Smooth muscle cell (in vitro differentiated cells): ENCODE measurements around the gene TIMP3. TPM values are rescaled to one million over a fixed set of nuclear protein-coding genes. Genes with fewer than 3 reads are reported as not detected.

ENCODE experiments used
- DNase-seq: peaks from one replicate; lab custom pipeline; 2025; ENCODE audit not compliant: unreplicated experiment; lab: John Stamatoyannopoulos, UW
- H2AFZ ChIP-seq: fragments of 200-600 bp; sonication (generic); 2 replicates; pipeline ENCODE4 v1.6.0; 2016; ENCODE audit warnings: antibody characterized with exemption, low read depth, mild to moderate bottlenecking
- H3F3A ChIP-seq: fragments of 200-600 bp; sonication (generic); 2 replicates; pipeline ENCODE4 v1.6.0; 2017; ENCODE audit warnings: antibody characterized with exemption, low read depth
- H3K27ac ChIP-seq: fragments of 200-600 bp; sonication (generic); 2 replicates; pipeline ENCODE4 v1.5.1; 2016; ENCODE audit warnings: low read depth, mild to moderate bottlenecking
- H3K27me3 ChIP-seq: fragments of 200-600 bp; sonication (generic); 2 replicates; pipeline ENCODE4 v1.6.1; 2016; ENCODE audit warnings: low read depth, mild to moderate bottlenecking
- H3K36me3 ChIP-seq: fragments of 200-600 bp; sonication (generic); 2 replicates; pipeline ENCODE4 v1.5.1; 2016; ENCODE audit warnings: low read depth
- H3K4me1 ChIP-seq: fragments of 200-600 bp; sonication (generic); 2 replicates; pipeline ENCODE4 v1.5.1; 2016; ENCODE audit warnings: low read depth
- H3K4me2 ChIP-seq: fragments of 200-600 bp; sonication (generic); 2 replicates; pipeline ENCODE4 v1.6.0; 2016; ENCODE audit warnings: mild to moderate bottlenecking
- H3K4me3 ChIP-seq: fragments of 200-600 bp; sonication (generic); 2 replicates; pipeline ENCODE4 v1.5.1; 2016; ENCODE audit warnings: mild to moderate bottlenecking
- H3K79me2 ChIP-seq: fragments of 200-600 bp; sonication (generic); 2 replicates; pipeline ENCODE4 v1.6.0; 2016; ENCODE audit warnings: low read depth, mild to moderate bottlenecking
- H3K9ac ChIP-seq: fragments of 200-600 bp; sonication (generic); 2 replicates; pipeline ENCODE4 v1.6.0; 2016; ENCODE audit warnings: low read depth
- H3K9me3 ChIP-seq: fragments of 200-600 bp; sonication (generic); replicated peaks from 2 replicates; pipeline ENCODE4 v1.5.1; 2016; ENCODE audit warnings: low read depth
- H4K20me1 ChIP-seq: fragments of 200-600 bp; sonication (generic); 2 replicates; pipeline ENCODE4 v1.6.0; 2016; ENCODE audit warnings: low read depth
- WGBS: methylation state at CpG from one replicate; pipeline ENCODE4 v1.1.7; 2016; ENCODE audit warnings: low lambda C conversion rate; 5-methylcytosine and 5-hydroxymethylcytosine counted together
- polyA plus RNA-seq: library from polyadenylated mRNA; unstranded; fragments of >200 nt; fragmentation: Nextera tagmentation; extraction: Ambion mirVana; gene quantifications from 2 replicates; pipeline ENCODE4 v1.2.1, GENCODE V29; 2016
- total RNA-seq: library from RNA; depleted of rRNA; stranded (reverse); fragments of >200 nt; gene quantifications from 2 replicates; pipeline ENCODE4 v1.2.3, GENCODE V29; 2014
- TF ChIP-seq, protein P1 (sequence below): fragments of 200-600 bp; sonication (generic); IDR thresholded peaks from 2 replicates; pipeline ENCODE4 v1.5.1; 2017; ENCODE audit warnings: borderline replicate concordance, mild to moderate bottlenecking, antibody characterized with exemption; ENCODE audit not compliant: insufficient read depth, poor library complexity, severe bottlenecking

Gene TIMP3
- total and polyA plus RNA-seq, 2 experiments from 2014 or later: 3,210 to 3,942 TPM

DNA sequence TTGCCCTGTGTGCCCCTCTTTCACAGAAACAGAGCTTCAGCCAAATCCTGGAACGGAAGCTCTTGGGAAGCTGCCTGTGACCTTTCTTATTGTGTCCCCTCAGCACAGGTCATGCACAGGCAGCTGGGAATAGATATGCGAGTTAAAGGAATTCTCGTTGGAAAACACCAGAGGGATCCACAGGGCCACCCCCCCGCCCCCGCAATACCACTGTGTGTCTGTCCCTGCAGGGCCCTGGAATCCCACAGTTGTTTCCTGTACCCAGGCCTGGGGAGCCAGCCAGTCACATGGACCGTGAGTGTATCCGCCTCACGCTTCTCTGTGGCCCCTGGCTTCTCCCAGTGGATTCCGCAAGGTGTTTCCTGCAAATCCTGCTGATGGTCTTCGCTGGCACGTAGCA lies 29.0 kb downstream of the TIMP3 start:
- Histone ChIP-seq H3F3A (peaks cover 86% of the 10 kb centered on the region), H3K27ac (peak overlapping the region; percentile 84), H3K9ac (no peak overlapping the region), H3K4me1 (peaks cover 3% of the 10 kb centered on the region), H3K9me3 (no peaks in the 10 kb centered on the region), H4K20me1 (peaks cover 100% of the 10 kb centered on the region), H3K27me3 (no peaks in the 10 kb centered on the region), H3K36me3 (peaks cover 11% of the 10 kb centered on the region), H2AFZ (no peak overlapping the region), H3K4me3 (no peak overlapping the region), H3K4me2 (peak overlapping the region; percentile 1), H3K79me2 (peaks cover 97% of the 10 kb centered on the region)
- WGBS: 56% methylated on average over 11 of the region's 11 CpGs
- TF ChIP-seq, protein P1, sequence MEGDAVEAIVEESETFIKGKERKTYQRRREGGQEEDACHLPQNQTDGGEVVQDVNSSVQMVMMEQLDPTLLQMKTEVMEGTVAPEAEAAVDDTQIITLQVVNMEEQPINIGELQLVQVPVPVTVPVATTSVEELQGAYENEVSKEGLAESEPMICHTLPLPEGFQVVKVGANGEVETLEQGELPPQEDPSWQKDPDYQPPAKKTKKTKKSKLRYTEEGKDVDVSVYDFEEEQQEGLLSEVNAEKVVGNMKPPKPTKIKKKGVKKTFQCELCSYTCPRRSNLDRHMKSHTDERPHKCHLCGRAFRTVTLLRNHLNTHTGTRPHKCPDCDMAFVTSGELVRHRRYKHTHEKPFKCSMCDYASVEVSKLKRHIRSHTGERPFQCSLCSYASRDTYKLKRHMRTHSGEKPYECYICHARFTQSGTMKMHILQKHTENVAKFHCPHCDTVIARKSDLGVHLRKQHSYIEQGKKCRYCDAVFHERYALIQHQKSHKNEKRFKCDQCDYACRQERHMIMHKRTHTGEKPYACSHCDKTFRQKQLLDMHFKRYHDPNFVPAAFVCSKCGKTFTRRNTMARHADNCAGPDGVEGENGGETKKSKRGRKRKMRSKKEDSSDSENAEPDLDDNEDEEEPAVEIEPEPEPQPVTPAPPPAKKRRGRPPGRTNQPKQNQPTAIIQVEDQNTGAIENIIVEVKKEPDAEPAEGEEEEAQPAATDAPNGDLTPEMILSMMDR: no peak
- no peak for DNase-seq

DNA sequence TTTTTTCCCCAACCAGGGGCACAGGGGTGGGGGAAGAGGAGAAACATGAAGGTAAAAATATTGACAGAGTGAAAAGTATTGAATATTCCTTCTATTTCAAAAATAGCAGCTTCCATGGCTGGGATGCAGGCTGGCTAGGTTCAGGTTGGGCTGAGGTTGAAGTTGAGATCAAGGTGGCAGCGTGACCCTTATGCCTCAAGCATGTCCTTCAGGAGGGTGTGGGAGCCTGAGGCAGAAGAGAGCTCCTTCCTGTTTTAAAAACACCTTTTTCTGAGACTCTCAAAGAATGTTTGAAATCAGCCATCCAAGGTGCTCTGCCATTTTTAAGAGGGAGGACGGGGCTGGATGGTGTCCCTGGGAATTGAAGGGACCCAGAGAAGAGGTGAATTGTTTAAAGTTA lies 29.5 kb downstream of the TIMP3 start:
- Histone ChIP-seq H3K4me2 (no peak overlapping the region), H3K9ac (no peak overlapping the region), H3K79me2 (peaks cover 98% of the 10 kb centered on the region), H3K4me1 (peaks cover 3% of the 10 kb centered on the region), H3K27ac (peak overlapping the region; percentile 84), H3F3A (peaks cover 88% of the 10 kb centered on the region), H3K9me3 (no peaks in the 10 kb centered on the region), H3K36me3 (peaks cover 12% of the 10 kb centered on the region), H4K20me1 (peaks cover 100% of the 10 kb centered on the region), H2AFZ (no peak overlapping the region), H3K27me3 (no peaks in the 10 kb centered on the region), H3K4me3 (no peak overlapping the region)
- DNase-seq: no peak
- TF ChIP-seq, protein P1: no peak
- 81% methylated on average over 2 of the region's 2 CpGs for WGBS

GRCh38 chr22:32831584-32831983 lies 30.1 kb downstream of the TIMP3 start:
- no peak for DNase-seq
- H3K4me1 ChIP-seq: peaks cover 3% of the 10 kb centered on the region
- no peak overlapping the region for H3K4me2 ChIP-seq
- no peaks in the 10 kb centered on the region for H3K27me3 ChIP-seq
- peaks cover 100% of the 10 kb centered on the region for H4K20me1 ChIP-seq
- peak overlapping the region; percentile 84 for H3K27ac ChIP-seq
- H3K4me3 ChIP-seq: no peak overlapping the region
- no peak overlapping the region for H3K9ac ChIP-seq
- peaks cover 98% of the 10 kb centered on the region for H3K79me2 ChIP-seq
- H2AFZ ChIP-seq: no peak overlapping the region
- H3K36me3 ChIP-seq: peaks cover 15% of the 10 kb centered on the region
- WGBS: 84% methylated on average over 3 of the region's 3 CpGs
- TF ChIP-seq, protein P1: no peak
- peaks cover 88% of the 10 kb centered on the region for H3F3A ChIP-seq
- no peaks in the 10 kb centered on the region for H3K9me3 ChIP-seq

DNA sequence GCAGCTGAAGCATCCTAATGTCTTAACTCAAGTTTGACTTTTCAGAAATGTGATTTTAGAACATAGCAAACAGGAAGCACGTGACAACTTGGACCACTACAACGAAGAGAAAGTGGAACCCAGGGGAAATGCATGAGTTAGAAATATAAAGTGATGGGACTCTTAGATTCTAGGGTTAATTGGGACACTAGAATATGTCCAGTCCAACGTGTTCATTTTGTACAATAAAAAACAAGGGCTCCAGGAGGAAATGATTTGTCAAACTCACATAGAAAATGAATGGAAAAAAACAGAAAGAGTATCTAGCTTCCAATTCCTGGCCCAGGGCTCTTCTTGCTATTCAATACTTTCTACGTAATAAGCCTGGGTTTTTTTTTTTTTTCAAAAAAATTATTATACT lies 30.7 kb downstream of the TIMP3 start:
- H3K27ac ChIP-seq: peak overlapping the region; percentile 84
- peaks cover 98% of the 10 kb centered on the region for H3K79me2 ChIP-seq
- H3K36me3 ChIP-seq: peaks cover 17% of the 10 kb centered on the region

More for the DNA sequence above, 30.7 kb downstream of the TIMP3 start:
- Histone ChIP-seq H3F3A (peaks cover 88% of the 10 kb centered on the region), H3K9ac (no peak overlapping the region), H3K9me3 (no peaks in the 10 kb centered on the region), H3K27me3 (no peaks in the 10 kb centered on the region), H3K4me1 (peaks cover 3% of the 10 kb centered on the region), H3K4me2 (no peak overlapping the region), H4K20me1 (peaks cover 100% of the 10 kb centered on the region), H2AFZ (no peak overlapping the region), H3K4me3 (no peak overlapping the region)
- TF ChIP-seq, protein P1: no peak
- DNase-seq: no peak
- WGBS: 83% methylated on average over 4 of the region's 4 CpGs
